ENCODE data around the gene TXLNA. TPM values are rescaled to one million over a fixed set of nuclear protein-coding genes. Genes with fewer than 3 reads are reported as not detected.

The TXLNA gene
- total RNA-seq, 1 donor from 2014 or later, result 83.8 TPM

GRCh38 chr1:32220746-32221580 is 41.5 kb downstream of the TXLNA start:
- H3K9me3 ChIP-seq, result no peaks in the 10 kb centered on the region
- H3K4me3 ChIP-seq, result peak overlapping the region; percentile 87 to 97
- peaks cover 19% of the 10 kb centered on the region in 2 donors for H3K4me1 ChIP-seq
- no peak for TF ChIP-seq CTCF (IDR thresholded peaks at IDR 0.05)
- intact Hi-C loops (cut with DNase I), result loop anchor here (5.0 kb wide), 1 partner anchor 71 kb away; the partner anchor contains the start of gene HDAC1
- H3K27ac ChIP-seq, result peak overlapping the region in 1 of 2 donors; percentile 81
- DNase-seq (ENCODE audit: low spot score in 2 of 2), result no peak
- no peaks in the 10 kb centered on the region for H3K27me3 ChIP-seq
- H3K36me3 ChIP-seq, result peaks cover 32 to 41% of the 10 kb centered on the region in 2 donors

GRCh38 chr1:32221581-32221979 is 42.1 kb downstream of the TXLNA start:
- no peak for TF ChIP-seq CTCF (IDR thresholded peaks at IDR 0.05)
- no peaks in the 10 kb centered on the region for H3K9me3 ChIP-seq
- intact Hi-C loops (cut with DNase I), result loop anchor here (5.0 kb wide), 1 partner anchor 71 kb away; the partner anchor contains the start of gene HDAC1
- H3K4me3 ChIP-seq, result peak overlapping the region; percentile 87 to 97
- peak overlapping the region; percentile 81 to 97 for H3K27ac ChIP-seq
- H3K4me1 ChIP-seq, result peaks cover 19% of the 10 kb centered on the region in 2 donors
- no peak for DNase-seq (ENCODE audit: low spot score in 2 of 2)
- peaks cover 33 to 41% of the 10 kb centered on the region in 2 donors for H3K36me3 ChIP-seq
- H3K27me3 ChIP-seq, result no peaks in the 10 kb centered on the region

GRCh38 chr1:32221980-32222755 is 42.7 kb downstream of the TXLNA start, which contains the start of the genes EIF3I and TMEM234:
EIF3I (plus strand) TSS chr1:32222407; CDS start chr1:32222442, 35 bp downstream.
TMEM234 (minus strand) TSS chr1:32222353; CDS start chr1:32222322, 31 bp downstream.
- H3K9me3 ChIP-seq, result no peaks in the 10 kb centered on the region
- peaks cover 29 to 41% of the 10 kb centered on the region in 2 donors for H3K36me3 ChIP-seq
- intact Hi-C loops (cut with DNase I), result loop anchor here (1.0 to 5.0 kb wide), 4 partner anchors 18 to 70 kb away; partner anchors contain the start of gene HDAC1
- H3K27ac ChIP-seq, result peak within 1 kb of the TSS; percentile 81 to 97
- TF ChIP-seq CTCF (IDR thresholded peaks at IDR 0.05), result no peak
- peak within 1 kb of the TSS; percentile 87 to 97 for H3K4me3 ChIP-seq
- H3K27me3 ChIP-seq, result no peaks in the 10 kb centered on the region
- H3K4me1 ChIP-seq, result peaks cover 19% of the 10 kb centered on the region in 2 donors
- DNase-seq (ENCODE audit: low spot score in 2 of 2), result peak; percentile 80 to 97

GRCh38 chr1:32223683-32224082 is 44.2 kb downstream of the TXLNA start:
- peaks cover 38 to 50% of the 10 kb centered on the region in 2 donors for H3K36me3 ChIP-seq
- no peaks in the 10 kb centered on the region for H3K27me3 ChIP-seq
- no peak for DNase-seq (ENCODE audit: low spot score in 2 of 2)
- intact Hi-C loops (cut with DNase I), result loop anchor here (5.0 kb wide), 1 partner anchor 69 kb away; the partner anchor contains the start of gene HDAC1
- peaks cover 19% of the 10 kb centered on the region in 2 donors for H3K4me1 ChIP-seq
- no peaks in the 10 kb centered on the region for H3K9me3 ChIP-seq
- no peak for TF ChIP-seq CTCF (IDR thresholded peaks at IDR 0.05)
- H3K4me3 ChIP-seq, result peak overlapping the region in 1 of 2 donors; percentile 87
- peak overlapping the region; percentile 81 to 97 for H3K27ac ChIP-seq

- Histone ChIP-seq H3K4me1 (peaks cover 19% of the 10 kb centered on the region in 2 donors), H3K36me3 (peaks cover 44 to 53% of the 10 kb centered on the region in 2 donors), H3K27me3 (no peaks in the 10 kb centered on the region), H3K9me3 (no peaks in the 10 kb centered on the region), H3K27ac (peak overlapping the region in 1 of 2 donors; percentile 81), H3K4me3 (no peak overlapping the region)
- DNase-seq (ENCODE audit: low spot score in 2 of 2), result no peak
- intact Hi-C loops (cut with DNase I), result loop anchor here (5.0 kb wide), 1 partner anchor 68 kb away; the partner anchor contains the start of gene HDAC1
- no peak for TF ChIP-seq CTCF (IDR thresholded peaks at IDR 0.05)
Measured at GRCh38 chr1:32224285-32224684, 44.8 kb downstream of the TXLNA start.
